ENCODE results near the gene IL21R.
"Not testable (repeated sequence)": the region's sequence is repeated elsewhere in the genome, so short reads cannot be mapped to it uniquely, and the experiment has no call there.

Gene IL21R

DNA sequence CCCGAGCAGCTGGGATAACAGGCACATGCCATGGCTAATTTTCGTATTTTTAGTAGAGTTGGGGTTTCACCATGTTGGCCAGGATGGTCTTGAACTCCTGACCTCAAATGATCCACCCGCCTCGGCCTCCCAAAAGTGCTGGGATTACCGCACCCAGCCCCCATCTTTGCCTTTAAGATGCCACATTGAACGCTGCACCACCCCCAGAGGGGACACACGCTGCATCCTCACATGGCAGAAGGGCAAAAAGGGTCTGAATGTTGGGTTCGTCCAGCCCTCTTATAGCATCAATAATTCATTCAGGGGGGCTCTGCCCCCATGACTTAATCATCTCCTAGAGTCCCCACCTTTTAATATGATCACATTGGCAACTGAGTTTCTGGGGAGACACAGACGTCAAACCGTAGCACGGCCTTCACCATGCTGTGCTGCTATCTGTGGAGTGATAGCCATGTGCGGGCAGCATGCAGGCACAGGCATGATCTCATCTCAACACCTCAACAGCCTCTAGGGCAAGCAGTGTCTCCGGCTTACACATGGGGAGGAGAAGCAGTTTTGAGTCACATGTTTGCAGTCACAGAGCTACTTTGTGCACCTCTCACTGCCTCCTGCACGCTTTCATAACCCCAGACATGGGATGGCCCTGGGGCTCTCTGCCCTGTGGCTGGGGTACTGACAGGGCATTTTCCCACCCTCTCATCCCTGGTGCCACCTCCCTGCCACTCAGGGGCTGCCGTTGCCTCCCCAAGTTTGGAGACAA is 30.0 kb downstream of the IL21R start:
- Histone ChIP-seq H3F3A (ENCODE audit: control insufficient read depth, insufficient read depth) (peaks cover 7% of the 10 kb centered on the region; the same call in 1 of the 2 replicates), H3K79me2 (ENCODE audit: control insufficient read depth, low read length) (peaks cover 31% of the 10 kb centered on the region), H3K9me3 (ENCODE audit: control insufficient read depth, insufficient read depth, low read length) (no peaks in the 10 kb centered on the region), H3K36me3 (ENCODE audit: control insufficient read depth, low read length) (peaks cover 85% of the 10 kb centered on the region), H3K27ac (ENCODE audit: low read depth, low read length) (no peak overlapping the region), H3K27me3 (ENCODE audit: control insufficient read depth, low read length) (no peaks in the 10 kb centered on the region), H3K9me2 (replicated peaks; ENCODE audit: control insufficient read depth, low read length) (no peaks in the 10 kb centered on the region), H3K4me1 (ENCODE audit: control insufficient read depth, low read length) (peaks cover 59% of the 10 kb centered on the region), H4K20me1 (ENCODE audit: control insufficient read depth, insufficient read depth, low read depth, low read length) (peaks cover 3% of the 10 kb centered on the region; the same call in 1 of the 2 replicates), H3K4me3 (ENCODE audit: low read length) (no peak overlapping the region), H3K4me2 (ENCODE audit: low read length) (peak overlapping the region; percentile 0; the same call in 1 of the 2 replicates)
- TF ChIP-seq EZH2phosphoT487 (IDR thresholded peaks at IDR 0.05; ENCODE audit: borderline replicate concordance, low read length), result no peak
- TF ChIP-seq, protein P1, sequence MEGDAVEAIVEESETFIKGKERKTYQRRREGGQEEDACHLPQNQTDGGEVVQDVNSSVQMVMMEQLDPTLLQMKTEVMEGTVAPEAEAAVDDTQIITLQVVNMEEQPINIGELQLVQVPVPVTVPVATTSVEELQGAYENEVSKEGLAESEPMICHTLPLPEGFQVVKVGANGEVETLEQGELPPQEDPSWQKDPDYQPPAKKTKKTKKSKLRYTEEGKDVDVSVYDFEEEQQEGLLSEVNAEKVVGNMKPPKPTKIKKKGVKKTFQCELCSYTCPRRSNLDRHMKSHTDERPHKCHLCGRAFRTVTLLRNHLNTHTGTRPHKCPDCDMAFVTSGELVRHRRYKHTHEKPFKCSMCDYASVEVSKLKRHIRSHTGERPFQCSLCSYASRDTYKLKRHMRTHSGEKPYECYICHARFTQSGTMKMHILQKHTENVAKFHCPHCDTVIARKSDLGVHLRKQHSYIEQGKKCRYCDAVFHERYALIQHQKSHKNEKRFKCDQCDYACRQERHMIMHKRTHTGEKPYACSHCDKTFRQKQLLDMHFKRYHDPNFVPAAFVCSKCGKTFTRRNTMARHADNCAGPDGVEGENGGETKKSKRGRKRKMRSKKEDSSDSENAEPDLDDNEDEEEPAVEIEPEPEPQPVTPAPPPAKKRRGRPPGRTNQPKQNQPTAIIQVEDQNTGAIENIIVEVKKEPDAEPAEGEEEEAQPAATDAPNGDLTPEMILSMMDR (IDR thresholded peaks at IDR 0.05; ENCODE audit: low read depth, low read length, poor library complexity, severe bottlenecking), result no peak

DNA sequence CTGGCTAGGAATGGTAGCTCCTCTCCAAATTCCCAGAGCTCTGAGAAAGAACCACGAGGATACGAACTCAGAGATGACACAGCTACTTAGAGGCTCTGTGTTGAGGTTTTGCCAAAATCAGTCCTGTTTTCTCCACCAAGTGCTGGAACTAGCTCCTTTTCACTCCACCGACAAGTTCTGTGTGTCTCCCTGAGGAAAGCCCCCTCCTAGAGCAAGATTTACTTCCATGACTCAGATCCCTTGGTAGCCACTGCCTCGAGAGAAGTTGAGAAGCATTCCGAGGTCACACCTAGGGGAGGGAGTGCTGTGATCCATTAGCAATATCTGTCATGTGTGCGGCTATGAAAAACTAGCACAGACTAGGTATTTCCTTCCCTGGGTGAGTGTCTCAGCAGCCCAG is 30.6 kb downstream of the IL21R start:
- Histone ChIP-seq H3K27me3 (ENCODE audit: control insufficient read depth, low read length) (no peaks in the 10 kb centered on the region), H3K4me2 (ENCODE audit: low read length) (0 out of 2 replicates have a peak overlapping the region, but pooled peaks have one; percentile 0), H3K36me3 (ENCODE audit: control insufficient read depth, low read length) (peaks cover 87% of the 10 kb centered on the region), H3K27ac (ENCODE audit: low read depth, low read length) (no peak overlapping the region), H3K9me3 (ENCODE audit: control insufficient read depth, insufficient read depth, low read length) (no peaks in the 10 kb centered on the region), H3K79me2 (ENCODE audit: control insufficient read depth, low read length) (peaks cover 26% of the 10 kb centered on the region), H3F3A (ENCODE audit: control insufficient read depth, insufficient read depth) (peaks cover 3% of the 10 kb centered on the region; the same call in 1 of the 2 replicates), H4K20me1 (ENCODE audit: control insufficient read depth, insufficient read depth, low read depth, low read length) (peaks cover 3% of the 10 kb centered on the region; the same call in 1 of the 2 replicates), H3K9me2 (replicated peaks; ENCODE audit: control insufficient read depth, low read length) (no peaks in the 10 kb centered on the region), H3K4me1 (ENCODE audit: control insufficient read depth, low read length) (peaks cover 53% of the 10 kb centered on the region), H3K4me3 (ENCODE audit: low read length) (no peak overlapping the region)
- no peak for TF ChIP-seq EZH2phosphoT487 (IDR thresholded peaks at IDR 0.05; ENCODE audit: borderline replicate concordance, low read length)
- TF ChIP-seq, protein P1 (IDR thresholded peaks at IDR 0.05; ENCODE audit: low read depth, low read length, poor library complexity, severe bottlenecking), result no peak

DNA sequence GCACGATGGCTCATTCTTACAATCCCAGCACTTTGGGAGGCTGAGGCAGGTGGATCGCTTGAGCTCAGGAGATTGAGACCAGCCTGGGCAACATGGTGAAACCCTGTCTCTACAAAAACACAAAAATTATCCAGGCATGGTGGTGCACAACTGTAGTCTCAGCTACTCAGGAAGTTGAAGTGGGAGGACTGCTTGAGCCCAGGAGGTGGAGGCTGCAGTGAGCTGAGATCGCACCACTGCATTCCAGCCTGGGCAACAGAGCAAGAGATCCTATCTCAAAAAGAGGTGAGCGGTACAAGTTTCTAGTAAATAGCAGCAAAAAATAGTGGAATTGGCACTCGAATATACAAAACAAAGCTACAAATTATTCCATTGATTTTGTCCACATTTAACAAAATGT is 31.2 kb downstream of the IL21R start:
- H3K9me3 ChIP-seq (ENCODE audit: control insufficient read depth, insufficient read depth, low read length); H4K20me1 ChIP-seq (ENCODE audit: control insufficient read depth, insufficient read depth, low read depth, low read length); H3K9me2 ChIP-seq (replicated peaks; ENCODE audit: control insufficient read depth, low read length); H3K4me3 ChIP-seq (ENCODE audit: low read length); H3K4me2 ChIP-seq (ENCODE audit: low read length); H3F3A ChIP-seq (ENCODE audit: control insufficient read depth, insufficient read depth); H3K27ac ChIP-seq (ENCODE audit: low read depth, low read length); H3K27me3 ChIP-seq (ENCODE audit: control insufficient read depth, low read length): not testable (repeated sequence)
- Histone ChIP-seq H3K79me2 (ENCODE audit: control insufficient read depth, low read length) (peaks cover 21% of the 10 kb centered on the region), H3K4me1 (ENCODE audit: control insufficient read depth, low read length) (peaks cover 47% of the 10 kb centered on the region), H3K36me3 (ENCODE audit: control insufficient read depth, low read length) (peaks cover 90% of the 10 kb centered on the region)

DNA sequence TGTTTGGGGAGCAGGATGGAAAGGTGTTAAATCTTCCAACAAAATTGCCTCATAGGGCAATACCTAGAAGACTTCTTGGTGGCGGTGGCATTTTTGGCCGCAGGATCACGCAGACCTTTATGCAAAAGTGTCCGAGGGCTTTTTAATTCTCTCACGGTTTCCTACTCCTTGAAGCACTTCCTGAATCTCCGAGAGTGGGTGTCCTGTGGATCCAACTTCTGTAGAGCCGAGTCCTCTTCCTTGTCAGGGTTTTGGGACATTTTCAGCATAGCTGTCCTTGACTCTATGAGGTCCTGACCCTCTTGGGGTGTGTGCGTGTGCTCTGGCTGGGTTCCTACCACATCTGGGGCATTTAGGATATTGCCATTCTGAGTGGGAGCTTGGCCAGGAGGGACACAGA is 31.7 kb downstream of the IL21R start:
- Histone ChIP-seq H3K36me3 (ENCODE audit: control insufficient read depth, low read length) (peaks cover 90% of the 10 kb centered on the region), H4K20me1 (ENCODE audit: control insufficient read depth, insufficient read depth, low read depth, low read length) (peaks cover 2% of the 10 kb centered on the region; the same call in 1 of the 2 replicates), H3K4me1 (ENCODE audit: control insufficient read depth, low read length) (peaks cover 43% of the 10 kb centered on the region), H3K9me3 (ENCODE audit: control insufficient read depth, insufficient read depth, low read length) (no peaks in the 10 kb centered on the region), H3K27ac (ENCODE audit: low read depth, low read length) (no peak overlapping the region), H3K9me2 (replicated peaks; ENCODE audit: control insufficient read depth, low read length) (no peaks in the 10 kb centered on the region), H3K4me2 (ENCODE audit: low read length) (no peak overlapping the region), H3K4me3 (ENCODE audit: low read length) (no peak overlapping the region), H3K79me2 (ENCODE audit: control insufficient read depth, low read length) (peaks cover 16% of the 10 kb centered on the region), H3F3A (ENCODE audit: control insufficient read depth, insufficient read depth) (0 out of 2 replicates have a peak, but pooled peaks cover 2% of the 10 kb centered on the region), H3K27me3 (ENCODE audit: control insufficient read depth, low read length) (no peaks in the 10 kb centered on the region)
- TF ChIP-seq, protein P1 (IDR thresholded peaks at IDR 0.05; ENCODE audit: low read depth, low read length, poor library complexity, severe bottlenecking), result no peak
- no peak for TF ChIP-seq EZH2phosphoT487 (IDR thresholded peaks at IDR 0.05; ENCODE audit: borderline replicate concordance, low read length)
